Eye (tissue), 1 donor: ENCODE data around the gene POMGNT1.

ENCODE experiments used
- DNase-seq: peaks from one replicate; pipeline ENCODE4 v3.0.0-alpha.2; 2015

Gene POMGNT1

DNA sequence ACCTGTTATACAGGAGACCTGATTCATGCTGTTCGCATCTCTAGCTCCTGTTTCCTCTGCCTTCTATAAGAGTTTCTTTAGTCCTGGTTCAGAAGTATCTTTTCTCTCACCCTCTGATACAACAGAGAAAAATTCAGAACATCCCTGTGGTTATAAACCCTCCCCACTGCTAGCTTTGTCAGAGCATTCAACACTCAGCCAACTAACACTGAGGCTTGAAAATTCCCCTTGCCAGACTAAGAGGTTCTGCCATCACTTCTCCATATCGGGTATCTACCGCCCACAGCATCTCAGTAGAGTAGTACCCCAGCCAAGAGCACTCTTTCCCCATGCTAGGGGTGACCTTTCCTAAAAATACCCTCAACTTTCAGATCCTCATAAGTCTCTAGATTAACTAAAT, 46.2 kb downstream of the POMGNT1 start:
- no peak for DNase-seq

DNA sequence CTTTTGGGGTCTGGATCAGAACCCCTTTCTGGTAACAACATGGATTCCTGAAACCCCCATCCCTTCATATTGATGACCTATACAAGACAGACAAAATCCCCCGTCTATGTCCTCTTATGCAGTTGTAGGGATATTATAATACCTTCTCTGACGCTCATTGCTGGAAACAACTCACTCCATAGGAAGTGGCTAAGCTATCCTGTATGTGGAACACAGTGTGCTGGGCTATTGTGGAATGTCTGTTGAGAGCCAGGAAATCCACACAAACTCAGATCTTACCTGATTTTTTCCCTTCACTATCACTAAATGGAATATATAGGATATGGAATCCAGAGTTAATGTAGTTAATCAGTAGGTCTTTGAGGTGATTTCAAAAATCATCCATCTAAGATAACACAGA, 48.1 kb downstream of the POMGNT1 start:
- no peak for DNase-seq

DNA sequence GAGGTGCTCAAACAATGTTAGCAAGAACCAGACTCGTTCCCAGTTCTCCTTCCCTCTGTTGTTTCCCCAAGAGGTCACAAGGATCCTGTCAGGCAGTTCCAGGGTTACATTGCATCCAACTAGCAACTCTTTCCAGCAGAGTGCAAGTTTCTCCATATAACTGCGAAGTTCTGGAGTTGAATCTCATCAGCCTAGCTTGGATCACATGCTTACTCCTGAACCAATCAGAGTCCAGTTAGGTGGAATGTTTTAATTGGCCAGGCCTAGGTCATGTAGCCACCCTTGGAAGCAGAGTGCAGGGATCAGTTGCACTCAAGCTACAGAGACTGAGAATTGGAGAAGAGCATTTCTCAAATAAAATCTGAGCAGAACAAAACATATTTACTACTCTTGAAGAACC, 49.9 kb downstream of the POMGNT1 start:
- no peak for DNase-seq
